ENCODE data around the gene TM4SF4.

Gene TM4SF4

DNA sequence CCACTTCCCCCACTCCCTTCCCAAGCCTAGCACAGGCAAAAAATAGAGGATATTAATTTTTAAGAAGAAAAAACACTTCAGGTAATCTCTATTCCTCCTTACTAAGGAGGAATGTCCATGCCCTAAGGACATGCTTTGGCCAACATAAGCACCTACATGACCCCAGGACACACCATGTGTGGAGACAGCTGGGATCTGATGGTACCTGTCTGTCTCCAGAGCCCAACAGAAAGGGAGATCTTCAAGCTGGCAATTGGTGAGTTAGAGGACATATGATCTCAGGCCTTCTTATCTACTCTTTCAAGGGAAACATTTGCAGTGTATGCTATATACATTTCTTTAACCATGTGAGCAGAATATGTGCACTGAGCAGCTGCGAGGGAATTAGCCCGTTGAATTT lies 7.0 kb downstream of the TM4SF4 start:
- DNase-seq (ENCODE audit: low read depth) = no peak

DNA sequence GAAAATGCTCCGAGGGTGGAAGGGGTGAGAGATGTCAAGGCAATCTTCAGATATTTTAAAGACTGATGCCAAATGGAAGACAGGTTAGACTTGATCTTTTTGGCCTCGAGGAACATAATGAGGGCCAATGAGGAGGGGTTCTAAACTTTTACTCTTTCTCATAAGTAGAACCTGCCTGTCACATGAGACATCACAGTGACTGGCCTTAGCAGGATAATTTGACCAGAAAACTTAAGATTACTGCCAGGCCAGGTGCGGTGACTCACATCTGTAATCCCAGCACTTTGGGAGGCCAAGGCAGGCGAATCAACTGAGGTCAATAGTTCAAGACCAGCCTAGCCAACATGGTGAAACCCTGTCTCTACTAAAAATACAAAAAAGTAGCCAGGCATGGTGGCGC lies 12.2 kb downstream of the TM4SF4 start:
- no peak for DNase-seq (ENCODE audit: low read depth)

DNA sequence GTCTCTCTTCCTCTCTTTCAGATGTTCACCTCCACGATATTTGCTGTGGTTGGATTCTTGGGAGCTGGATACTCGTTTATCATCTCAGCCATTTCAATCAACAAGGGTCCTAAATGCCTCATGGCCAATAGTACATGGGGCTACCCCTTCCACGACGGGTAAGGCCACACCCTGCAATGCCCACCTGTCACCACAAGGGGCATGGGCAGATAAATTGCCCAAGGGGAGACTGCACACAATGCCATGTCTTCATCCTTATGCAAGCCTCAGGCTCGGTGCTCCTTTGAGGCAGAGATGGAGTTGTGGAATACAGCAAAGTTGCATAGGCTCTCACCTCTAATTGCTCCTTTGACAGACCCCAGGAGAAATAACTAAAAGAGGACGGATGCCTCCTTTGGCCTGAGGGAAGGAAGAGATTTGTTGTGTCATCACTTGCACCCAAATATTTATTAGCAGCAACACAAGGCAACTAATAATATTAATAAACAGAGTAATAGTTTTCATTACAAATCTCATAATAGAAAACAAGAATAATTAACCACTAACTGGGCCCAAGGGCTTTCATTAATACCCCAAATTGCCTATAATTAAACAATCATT lies 13.2 kb downstream of the TM4SF4 start:
- DNase-seq (ENCODE audit: low read depth) = no peak

DNA sequence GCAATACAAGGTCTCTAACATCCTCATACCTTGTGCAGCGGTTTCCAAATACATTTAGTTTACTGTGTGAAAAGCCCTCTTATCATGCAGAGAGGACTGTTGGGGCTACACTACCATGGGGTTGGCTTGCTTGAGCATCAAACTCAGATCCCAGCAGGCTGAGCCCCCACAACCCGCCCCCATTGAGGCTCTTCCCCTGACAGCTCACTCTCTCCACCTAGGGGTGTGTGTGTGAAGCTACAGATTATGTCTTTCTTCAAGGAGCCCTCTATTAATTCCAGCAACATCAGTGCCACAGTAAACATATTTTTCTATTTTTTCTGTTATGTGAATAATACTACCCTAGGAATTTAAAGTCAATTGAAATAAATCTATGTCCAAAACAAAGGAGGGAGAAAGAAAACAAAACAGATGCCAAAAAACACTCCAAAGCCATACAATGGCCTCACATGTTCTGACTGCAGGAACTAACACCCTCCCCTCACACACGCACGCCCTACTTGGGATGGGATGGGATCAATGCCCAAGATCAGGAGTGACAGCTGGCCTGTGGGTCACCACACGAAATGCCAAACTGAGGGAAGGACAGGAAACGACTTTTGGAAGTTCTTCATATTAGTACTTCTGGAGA lies 14.7 kb downstream of the TM4SF4 start:
- DNase-seq (ENCODE audit: low read depth) = no peak

DNA sequence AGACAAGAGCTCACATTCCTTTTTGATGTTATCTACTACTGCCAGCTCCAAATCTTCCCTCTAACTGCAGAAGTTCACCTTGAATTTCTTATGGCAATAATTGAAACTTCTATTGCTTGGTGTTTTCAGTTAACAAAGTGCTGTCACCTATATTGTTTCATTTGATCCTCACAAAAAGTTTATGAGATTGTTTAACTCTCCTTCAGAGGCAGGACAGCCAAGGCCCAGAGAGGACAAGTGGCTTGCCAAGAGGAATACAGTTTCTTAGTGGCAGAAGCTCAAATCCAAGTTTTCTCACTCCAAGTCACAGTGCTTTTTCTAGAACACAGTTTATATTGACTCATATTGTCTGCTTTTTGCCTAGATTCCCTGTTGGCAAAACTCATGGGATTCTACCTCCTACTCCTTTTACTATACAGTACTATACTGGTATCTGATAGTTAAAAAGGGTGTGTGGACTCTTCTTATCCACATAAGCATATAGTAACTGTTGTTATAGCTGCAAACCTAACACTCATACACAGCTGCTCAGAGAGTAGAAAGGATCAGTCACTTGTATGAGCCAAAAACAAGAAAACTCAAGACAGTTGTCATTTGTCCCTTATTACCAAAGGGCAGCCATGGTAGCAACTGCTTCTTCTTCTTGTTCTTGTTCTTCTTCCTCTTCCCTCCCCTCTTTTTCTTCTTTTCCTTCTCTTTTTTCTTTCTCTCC lies 15.9 kb downstream of the TM4SF4 start:
- DNase-seq (ENCODE audit: low read depth) = no peak

DNA sequence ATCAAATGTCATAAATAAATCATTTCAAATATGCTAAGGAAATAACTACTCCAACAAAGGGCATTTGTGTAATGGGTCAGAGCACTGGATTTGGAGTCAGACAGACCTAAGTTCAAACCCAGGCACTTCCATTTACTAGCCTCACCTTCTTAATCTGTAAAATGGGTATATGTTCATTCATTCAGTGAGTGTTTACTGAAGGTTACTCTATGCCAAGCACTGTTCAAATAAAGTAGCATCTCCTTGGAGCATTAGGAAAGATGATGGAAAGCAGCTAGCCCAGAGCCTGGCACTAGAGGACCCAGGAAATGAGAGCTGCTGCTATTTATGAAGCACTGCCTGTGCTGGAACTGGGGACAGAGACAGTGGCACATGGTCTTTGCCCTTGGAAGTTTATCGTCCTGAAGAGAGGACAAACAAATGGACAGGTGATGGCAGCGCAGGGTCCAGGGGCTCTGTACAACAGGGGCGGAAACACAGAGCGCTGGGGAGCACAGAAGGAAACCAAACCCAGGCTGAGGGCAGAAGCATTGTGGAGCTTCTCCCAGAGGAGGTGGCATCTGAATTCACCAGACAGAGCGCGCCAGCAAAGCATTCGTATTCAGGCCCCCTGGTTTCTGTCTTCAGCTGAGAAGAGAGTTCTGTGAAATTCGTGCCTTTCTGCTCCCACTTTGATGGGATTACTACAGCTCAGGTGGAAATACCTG lies 19.0 kb downstream of the TM4SF4 start:
- DNase-seq (ENCODE audit: low read depth) = no peak

DNA sequence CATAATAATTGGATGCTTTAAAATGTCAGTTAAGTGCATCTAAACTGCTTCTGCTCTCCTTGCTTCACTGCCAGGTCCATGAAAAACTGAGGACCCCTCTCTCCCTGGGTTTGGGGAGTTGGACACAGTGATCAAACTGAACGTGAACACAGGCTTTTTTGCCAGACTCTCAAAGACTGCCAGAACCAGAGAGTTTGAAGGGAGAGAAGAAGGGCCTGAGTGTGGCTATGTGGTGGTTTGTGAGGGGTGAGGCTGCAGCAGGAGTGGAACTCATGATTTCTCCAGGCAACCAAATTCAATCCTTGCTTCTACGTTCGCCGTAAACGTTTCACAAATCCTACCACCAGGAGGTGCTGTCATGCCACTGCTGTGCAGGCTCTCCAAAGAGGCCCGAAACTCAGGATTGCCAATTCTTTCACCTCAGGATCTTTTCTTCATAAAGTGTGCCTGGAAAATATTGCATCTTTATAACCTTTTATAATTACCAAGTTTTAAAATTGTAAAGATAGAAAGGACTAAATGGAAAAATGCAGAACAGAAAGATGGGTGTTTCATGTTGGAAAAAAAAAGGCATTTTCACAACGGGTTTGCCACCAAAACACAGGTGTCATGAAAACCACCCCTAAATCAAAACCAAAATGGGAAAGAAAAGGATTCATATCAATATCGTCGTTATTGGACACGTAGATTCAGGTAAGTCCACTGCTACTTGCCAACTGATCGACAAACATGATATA lies 19.7 kb downstream of the TM4SF4 start:
- peak; percentile 73 for DNase-seq (ENCODE audit: low read depth)

DNA sequence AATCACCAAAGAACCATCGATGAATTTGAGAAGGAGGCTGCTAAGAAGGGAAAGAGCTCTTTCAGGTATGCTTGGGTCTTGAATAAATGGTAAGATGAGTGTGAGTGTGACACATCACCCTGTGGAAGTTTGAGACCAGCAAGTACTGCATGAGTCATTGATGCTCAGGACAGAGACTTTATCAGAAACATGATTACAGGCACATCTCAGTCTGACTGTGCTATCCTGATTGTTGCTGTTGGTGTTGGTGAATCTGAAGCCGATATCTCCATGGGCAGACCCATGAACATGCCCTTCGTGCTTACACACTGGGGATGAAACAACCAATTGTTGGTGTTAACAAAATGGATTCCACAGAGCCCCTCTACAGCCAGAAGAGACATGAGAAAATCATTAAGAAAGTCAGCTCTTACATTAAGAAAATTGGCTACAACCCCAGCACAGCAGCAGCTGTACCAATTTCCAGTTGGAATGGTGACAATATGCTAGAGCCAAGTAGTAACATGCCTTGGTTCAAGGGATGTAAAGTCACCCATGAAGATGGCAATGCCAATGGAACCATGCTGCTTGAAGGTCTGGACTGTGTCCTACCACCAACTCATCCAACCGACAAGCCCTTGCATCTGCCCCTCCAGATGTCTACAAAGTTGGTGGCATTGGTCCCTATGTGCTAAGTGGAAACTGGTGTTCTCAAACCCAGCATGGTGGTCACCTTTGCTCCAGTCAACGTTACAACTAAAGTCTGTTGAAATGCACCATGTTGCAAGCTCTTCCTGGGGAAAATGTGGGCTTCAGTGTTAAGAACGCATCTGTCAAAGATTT lies 20.5 kb downstream of the TM4SF4 start:
- DNase-seq (ENCODE audit: low read depth) = peak; percentile 73

- DNase-seq (ENCODE audit: low read depth) = no peak
Observed at GRCh38 chr3:149495581-149496125, 21.2 kb downstream of the TM4SF4 start.

DNA sequence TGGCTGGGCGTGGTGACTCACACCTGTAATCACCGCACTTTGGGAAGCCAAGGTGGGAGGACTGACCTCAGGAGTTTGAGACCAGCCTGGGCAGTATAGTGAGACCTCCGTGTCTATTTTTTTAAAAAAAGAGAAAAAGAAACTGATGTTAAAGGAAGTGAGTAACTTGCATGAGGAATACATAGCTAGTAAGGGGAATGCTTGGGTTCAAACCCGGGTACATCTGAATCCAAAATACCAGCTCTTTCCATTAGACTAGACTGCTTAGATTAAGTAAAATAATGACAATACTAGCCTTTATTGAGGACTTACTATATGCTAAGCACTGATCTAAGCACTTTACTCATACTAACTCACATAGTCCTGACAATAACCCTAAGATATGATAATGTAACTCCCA lies 22.4 kb downstream of the TM4SF4 start:
- DNase-seq (ENCODE audit: low read depth) = no peak

- no peak for DNase-seq (ENCODE audit: low read depth)
Observed at GRCh38 chr3:149497966-149498670, 23.6 kb downstream of the TM4SF4 start.

GRCh38 chr3:149501524-149501923 lies 27.0 kb downstream of the TM4SF4 start:
- peak; percentile 82 for DNase-seq (ENCODE audit: low read depth)

GRCh38 chr3:149502438-149502837 lies 27.9 kb downstream of the TM4SF4 start:
- DNase-seq (ENCODE audit: low read depth) = no peak

DNA sequence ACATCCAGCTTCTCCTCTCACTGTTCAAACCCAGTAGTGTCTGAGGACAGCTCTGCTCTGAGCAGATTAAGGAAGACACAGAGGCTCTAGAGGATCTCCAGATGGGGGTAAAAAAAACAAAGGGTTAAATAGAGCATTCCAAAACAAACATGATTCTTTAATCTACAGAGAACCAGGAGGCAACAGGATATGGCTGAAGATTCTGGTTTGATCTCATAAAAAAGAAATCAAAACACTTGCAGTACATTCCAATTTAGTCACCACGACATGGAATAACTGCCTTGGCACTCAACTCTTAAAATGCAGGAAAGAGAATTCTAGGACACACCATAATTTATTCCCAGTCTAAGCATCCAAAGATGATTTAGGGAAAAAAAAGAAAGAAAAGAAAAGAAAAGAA lies 32.0 kb downstream of the TM4SF4 start:
- peak; percentile 31 for DNase-seq (ENCODE audit: low read depth)

DNA sequence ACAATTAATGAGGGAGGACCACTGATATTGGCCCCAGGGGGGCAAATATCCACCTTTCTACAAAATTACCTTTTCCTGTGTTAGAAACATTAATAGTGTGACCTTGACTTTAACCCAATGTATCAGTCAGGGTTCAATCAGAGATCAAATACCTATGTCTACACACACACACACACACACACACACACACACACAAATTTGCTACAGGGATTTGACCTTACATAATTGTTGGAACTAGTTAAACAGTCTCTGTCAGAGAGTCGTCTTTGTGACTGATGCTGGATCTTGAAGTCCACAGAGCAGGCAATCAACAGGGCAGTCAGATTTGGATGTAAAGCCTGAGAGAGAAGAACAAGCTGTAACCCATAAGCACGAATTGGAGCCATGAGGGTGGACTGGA lies 32.5 kb downstream of the TM4SF4 start:
- no peak for DNase-seq (ENCODE audit: low read depth)

DNA sequence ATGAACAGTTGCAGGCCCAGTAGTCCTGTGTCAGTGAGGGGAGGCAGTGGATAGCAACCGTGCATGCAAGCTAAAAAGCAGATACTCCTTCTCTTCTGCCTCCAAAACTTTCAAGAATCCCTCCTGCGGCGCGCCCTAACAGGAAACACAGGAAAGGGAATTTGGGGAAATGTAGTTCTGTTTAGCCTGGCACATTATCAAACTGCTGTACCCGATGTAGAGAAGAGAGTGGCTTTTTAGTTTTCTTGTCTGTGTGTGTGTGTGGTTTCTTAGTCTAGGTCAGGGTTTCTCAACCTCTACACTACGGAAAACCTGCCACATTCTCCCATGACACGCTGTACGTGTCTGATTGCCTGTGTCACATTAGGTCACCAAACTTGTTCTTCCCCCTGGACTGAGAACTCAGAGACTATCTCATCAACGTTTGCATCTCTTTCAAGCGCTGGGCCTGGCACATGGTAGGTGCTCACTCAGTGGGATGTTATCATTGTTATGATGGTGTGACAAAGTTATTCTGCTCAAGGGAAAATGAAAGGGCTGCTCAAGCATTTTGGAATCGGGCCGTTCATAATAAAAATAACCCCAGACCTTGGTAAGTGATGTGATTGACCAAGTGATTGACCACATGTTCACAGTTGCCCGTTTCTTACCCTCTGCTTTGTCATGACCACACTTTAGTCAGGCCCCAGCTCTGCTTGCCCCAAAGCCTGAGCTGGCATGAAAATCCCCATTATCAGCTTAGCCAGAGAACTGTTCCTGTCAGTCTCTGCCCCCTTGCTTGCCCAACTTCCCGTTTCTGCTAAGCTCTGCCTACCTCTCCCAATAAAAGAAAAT lies 33.2 kb downstream of the TM4SF4 start:
- DNase-seq (ENCODE audit: low read depth) = peak; percentile 57

GRCh38 chr3:149509526-149509925 lies 35.0 kb downstream of the TM4SF4 start:
- DNase-seq (ENCODE audit: low read depth) = no peak

DNA sequence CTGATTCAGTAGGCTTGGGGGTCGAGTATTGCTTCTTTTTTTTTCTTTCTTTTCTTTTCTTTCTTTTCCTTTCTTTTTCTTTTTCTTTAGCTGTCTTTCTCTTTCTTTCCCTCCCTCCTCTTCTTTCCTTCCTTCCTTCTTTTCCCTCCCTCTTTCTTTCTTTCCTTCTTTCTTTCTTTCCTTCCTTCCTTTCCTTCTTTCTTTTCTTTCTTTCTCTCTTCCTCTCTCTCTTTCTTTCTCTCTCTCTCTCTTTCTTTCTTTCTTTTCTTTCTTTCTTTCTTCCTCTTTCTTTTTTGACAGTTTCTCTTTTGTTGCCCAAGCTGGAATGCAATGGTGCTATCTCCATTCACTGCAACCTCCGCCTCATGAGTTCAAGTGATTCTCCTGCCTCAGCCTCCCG lies 36.0 kb downstream of the TM4SF4 start:
- DNase-seq (ENCODE audit: low read depth) = no peak

- DNase-seq (ENCODE audit: low read depth) = no peak
Observed at GRCh38 chr3:149511040-149511626, 36.6 kb downstream of the TM4SF4 start.

Measured in iris pigment epithelial cell (primary cell).